T1000 (cell line): ENCODE data around the gene FBLN5.
"Not testable (repeated sequence)": the region's sequence is repeated elsewhere in the genome, so short reads cannot be mapped to it uniquely, and the experiment has no call there.

Source experiments
- DNase-seq: peaks from one replicate; lab custom pipeline; 2025; ENCODE audit warnings: mixed read lengths; lab: John Stamatoyannopoulos, UW

Gene FBLN5

GRCh38 chr14:91884664-91885063, 62.8 kb downstream of the FBLN5 start:
- no peak for DNase-seq

GRCh38 chr14:91883753-91884152, 63.7 kb downstream of the FBLN5 start:
- DNase-seq = no peak

- DNase-seq = no peak
These were observed 64.7 kb downstream of the FBLN5 start for GRCh38 chr14:91882776-91883175.

GRCh38 chr14:91882369-91882768, 65.1 kb downstream of the FBLN5 start:
- DNase-seq = no peak

GRCh38 chr14:91879196-91879595, 68.3 kb downstream of the FBLN5 start:
- no peak for DNase-seq

- no peak for DNase-seq
These were observed 69.2 kb downstream of the FBLN5 start for GRCh38 chr14:91878274-91878673.

GRCh38 chr14:91877376-91877915, 70.0 kb downstream of the FBLN5 start:
- DNase-seq = no peak

- no peak for DNase-seq
These were observed 71.0 kb downstream of the FBLN5 start for GRCh38 chr14:91876492-91876891.

- DNase-seq = no peak
These were observed 71.8 kb downstream of the FBLN5 start for GRCh38 chr14:91875525-91876286.

GRCh38 chr14:91873471-91874415, 73.8 kb downstream of the FBLN5 start:
- DNase-seq = no peak

GRCh38 chr14:91872517-91873470, 74.7 kb downstream of the FBLN5 start:
- no peak for DNase-seq

GRCh38 chr14:91872011-91872501, 75.4 kb downstream of the FBLN5 start:
- DNase-seq = no peak

GRCh38 chr14:91871401-91871800, 76.1 kb downstream of the FBLN5 start:
- not testable (repeated sequence) for DNase-seq

- DNase-seq = no peak
These were observed 76.6 kb downstream of the FBLN5 start for GRCh38 chr14:91870890-91871289.

GRCh38 chr14:91870001-91870400, 77.5 kb downstream of the FBLN5 start:
- no peak for DNase-seq

- DNase-seq = no peak
These were observed 77.9 kb downstream of the FBLN5 start for GRCh38 chr14:91869556-91869955.

GRCh38 chr14:91867316-91867988, 80.0 kb downstream of the FBLN5 start, which contains the start of gene TC2N:
Gene TC2N (minus strand): TSS chr14:91867536. CDS start chr14:91813769, 53,767 bp downstream.
- no peak for DNase-seq

GRCh38 chr14:91866511-91867295, 80.8 kb downstream of the FBLN5 start:
- no peak for DNase-seq

GRCh38 chr14:91866061-91866460, 81.4 kb downstream of the FBLN5 start:
- no peak for DNase-seq

GRCh38 chr14:91862417-91862816, 85.1 kb downstream of the FBLN5 start:
- no peak for DNase-seq
